Left forelimb (tissue), 1 donor: ENCODE measurements around the gene GATAD2A.
"Not testable (repeated sequence)": the region's sequence is repeated elsewhere in the genome, so short reads cannot be mapped to it uniquely, and the experiment has no call there.

ENCODE experiments used
- DNase-seq: peaks from one replicate; pipeline ENCODE4 v3.0.0-alpha.2; 2018; ENCODE audit warnings: low spot score

The GATAD2A gene

GRCh38 chr19:19445911-19446361, 40.5 kb downstream of the GATAD2A start:
- no peak for DNase-seq

GRCh38 chr19:19446655-19447437, 41.4 kb downstream of the GATAD2A start:
- DNase-seq = no peak

- no peak for DNase-seq
Measured at GRCh38 chr19:19447536-19448237, 42.2 kb downstream of the GATAD2A start.

GRCh38 chr19:19448238-19448544, 42.7 kb downstream of the GATAD2A start:
- no peak for DNase-seq

- no peak for DNase-seq
Measured at GRCh38 chr19:19451429-19452242, 46.2 kb downstream of the GATAD2A start.

- DNase-seq = no peak
Measured at GRCh38 chr19:19452243-19453124, 47.0 kb downstream of the GATAD2A start.

GRCh38 chr19:19453125-19453454, 47.6 kb downstream of the GATAD2A start:
- DNase-seq = no peak

GRCh38 chr19:19455166-19455919, 49.9 kb downstream of the GATAD2A start:
- DNase-seq = not testable (repeated sequence)

- no peak for DNase-seq
Measured at GRCh38 chr19:19457671-19458070, 52.2 kb downstream of the GATAD2A start.

- DNase-seq = no peak
Measured at GRCh38 chr19:19458110-19458816, 52.8 kb downstream of the GATAD2A start.

GRCh38 chr19:19459073-19459472, 53.6 kb downstream of the GATAD2A start:
- no peak for DNase-seq

- no peak for DNase-seq
Measured at GRCh38 chr19:19459707-19460251, 54.3 kb downstream of the GATAD2A start.

GRCh38 chr19:19460258-19460731, 54.8 kb downstream of the GATAD2A start:
- DNase-seq = no peak

- no peak for DNase-seq
Measured at GRCh38 chr19:19460761-19461265, 55.3 kb downstream of the GATAD2A start.

GRCh38 chr19:19461306-19461670, 55.8 kb downstream of the GATAD2A start:
- DNase-seq = no peak

GRCh38 chr19:19461671-19462622, 56.5 kb downstream of the GATAD2A start:
- peak; percentile 87 for DNase-seq

- DNase-seq = no peak
Measured at GRCh38 chr19:19463348-19464117, 58.1 kb downstream of the GATAD2A start.
